ENCODE data around the gene IFNA4. TPM values are rescaled to one million over a fixed set of nuclear protein-coding genes. Genes with fewer than 3 reads are reported as not detected.
"Not testable (repeated sequence)": the region's sequence is repeated elsewhere in the genome, so short reads cannot be mapped to it uniquely, and the experiment has no call there.

IFNA4 gene
- total RNA-seq, result not detected in 2 replicates
- long read RNA-seq, result 0 reads

- H3K36me3 Mint-ChIP-seq (ENCODE audit: insufficient read depth); DNase-seq (ENCODE audit: low spot score, unreplicated experiment); H3K27me3 Mint-ChIP-seq; H3K27ac Mint-ChIP-seq; H3K4me1 Mint-ChIP-seq (ENCODE audit: low read depth); H3K4me3 Mint-ChIP-seq (ENCODE audit: low read depth); H3K9me3 Mint-ChIP-seq (ENCODE audit: low read depth): not testable (repeated sequence)
Measured at GRCh38 chr9:21187487-21187886, at the start of gene IFNA4. Gene IFNA4, minus strand, starts transcription at chr9:21187587. Its CDS starts 56 bp downstream, at chr9:21187531.

GRCh38 chr9:21236360-21236714, 49.0 kb upstream of the IFNA4 start:
- H3K27ac Mint-ChIP-seq; H3K4me1 Mint-ChIP-seq (ENCODE audit: low read depth); DNase-seq (ENCODE audit: low spot score, unreplicated experiment); H3K9me3 Mint-ChIP-seq (ENCODE audit: low read depth); H3K36me3 Mint-ChIP-seq (ENCODE audit: insufficient read depth); H3K4me3 Mint-ChIP-seq (ENCODE audit: low read depth): not testable (repeated sequence)
- peaks cover 38% of the 10 kb centered on the region for H3K27me3 Mint-ChIP-seq

GRCh38 chr9:21235468-21236359, 48.3 kb upstream of the IFNA4 start:
- TF ChIP-seq CTCF (IDR thresholded peaks at IDR 0.05; ENCODE audit: unreplicated experiment), result peak; percentile 63
- H3K9me3 Mint-ChIP-seq (ENCODE audit: low read depth); H3K4me3 Mint-ChIP-seq (ENCODE audit: low read depth); DNase-seq (ENCODE audit: low spot score, unreplicated experiment); H3K36me3 Mint-ChIP-seq (ENCODE audit: insufficient read depth); H3K4me1 Mint-ChIP-seq (ENCODE audit: low read depth); H3K27ac Mint-ChIP-seq: not testable (repeated sequence)
- H3K27me3 Mint-ChIP-seq, result peaks cover 42% of the 10 kb centered on the region

- H3K27ac Mint-ChIP-seq, result no peak overlapping the region
- no peaks in the 10 kb centered on the region for H3K4me1 Mint-ChIP-seq (ENCODE audit: low read depth)
- no peaks in the 10 kb centered on the region for H3K9me3 Mint-ChIP-seq (ENCODE audit: low read depth)
- no peak for TF ChIP-seq CTCF (IDR thresholded peaks at IDR 0.05; ENCODE audit: unreplicated experiment)
- no peak for DNase-seq (ENCODE audit: low spot score, unreplicated experiment)
- H3K36me3 Mint-ChIP-seq (ENCODE audit: insufficient read depth), result no peaks in the 10 kb centered on the region
- no peak overlapping the region for H3K4me3 Mint-ChIP-seq (ENCODE audit: low read depth)
- H3K27me3 Mint-ChIP-seq, result peaks cover 34% of the 10 kb centered on the region
Measured at GRCh38 chr9:21234153-21234687, 46.8 kb upstream of the IFNA4 start.

DNA sequence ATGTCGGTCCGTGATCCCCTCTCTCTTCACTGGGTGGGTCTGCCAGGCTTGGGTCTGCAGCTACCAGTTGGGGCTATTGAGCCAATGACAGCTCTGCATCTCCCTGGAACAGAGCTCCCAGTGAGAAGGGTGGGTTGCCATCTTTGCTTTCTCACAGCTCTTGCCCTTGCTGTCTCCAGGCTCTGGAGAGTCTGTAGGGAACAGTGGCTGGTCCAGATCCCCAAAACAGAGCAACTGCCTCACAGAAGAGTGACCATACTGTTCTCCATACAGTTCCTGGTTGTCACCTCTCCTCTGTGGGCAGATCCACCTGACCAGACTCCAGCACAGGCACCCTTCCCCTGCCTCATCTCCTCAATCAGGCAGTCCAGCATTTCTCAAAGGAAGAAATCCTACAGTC, 45.9 kb upstream of the IFNA4 start:
- no peaks in the 10 kb centered on the region for H3K9me3 Mint-ChIP-seq (ENCODE audit: low read depth)
- no peak for TF ChIP-seq CTCF (IDR thresholded peaks at IDR 0.05; ENCODE audit: unreplicated experiment)
- no peak overlapping the region for H3K4me3 Mint-ChIP-seq (ENCODE audit: low read depth)
- no peak for DNase-seq (ENCODE audit: low spot score, unreplicated experiment)
- H3K4me1 Mint-ChIP-seq (ENCODE audit: low read depth), result no peaks in the 10 kb centered on the region
- H3K27me3 Mint-ChIP-seq, result peaks cover 29% of the 10 kb centered on the region
- H3K36me3 Mint-ChIP-seq (ENCODE audit: insufficient read depth), result no peaks in the 10 kb centered on the region
- H3K27ac Mint-ChIP-seq, result no peak overlapping the region

GRCh38 chr9:21228122-21228521, 40.7 kb upstream of the IFNA4 start, which contains the start of gene IFNA17:
Gene IFNA17, minus strand, starts transcription at chr9:21228222. Its CDS starts 49 bp downstream, at chr9:21228173.
- Mint-ChIP-seq H3K9me3 (ENCODE audit: low read depth) (peaks cover 4% of the 10 kb centered on the region), H3K4me1 (ENCODE audit: low read depth) (no peaks in the 10 kb centered on the region), H3K4me3 (ENCODE audit: low read depth) (no peak within 1 kb of the TSS), H3K27me3 (peaks cover 24% of the 10 kb centered on the region), H3K27ac (no peak within 1 kb of the TSS), H3K36me3 (ENCODE audit: insufficient read depth) (no peaks in the 10 kb centered on the region)
- no peak for DNase-seq (ENCODE audit: low spot score, unreplicated experiment)
- no peak for TF ChIP-seq CTCF (IDR thresholded peaks at IDR 0.05; ENCODE audit: unreplicated experiment)

- not testable (repeated sequence) for DNase-seq (ENCODE audit: low spot score, unreplicated experiment); H3K4me3 Mint-ChIP-seq (ENCODE audit: low read depth); H3K36me3 Mint-ChIP-seq (ENCODE audit: insufficient read depth); H3K4me1 Mint-ChIP-seq (ENCODE audit: low read depth); H3K27ac Mint-ChIP-seq; H3K9me3 Mint-ChIP-seq (ENCODE audit: low read depth)
- H3K27me3 Mint-ChIP-seq, result peaks cover 20% of the 10 kb centered on the region
Measured at GRCh38 chr9:21217211-21217610, 29.8 kb upstream of the IFNA4 start, which contains the start of gene IFNA16. Gene IFNA16, minus strand, starts transcription at chr9:21217311. Its CDS starts 6 bp downstream, at chr9:21217305.

All from progenitor cell of endocrine pancreas (in vitro differentiated cells).